HCT116 (cell line): ENCODE results near the gene AIFM1. TPM values are rescaled to one million over a fixed set of nuclear protein-coding genes. Genes with fewer than 3 reads are reported as not detected.

ENCODE experiments used
- ATAC-seq: fragments of 200-7000 bp; cut with Tn5 transposase; 2 replicates; pipeline ENCODE4 v1.9.1; 2020; ENCODE audit warnings: mild to moderate bottlenecking, moderate library complexity
- BruUV-seq: library from RNA; stranded (reverse); fragments of 400-500 nt; replicated peaks from 2 replicates; lab custom pipeline; 2021; lab: Mats Ljungman, UMichigan
- CTCF ChIA-PET: fragments of 300-600 bp; sonication (Branson Sonifier 250); formaldehyde crosslinking; loops from one replicate; lab custom pipeline; 2021; ENCODE audit warnings: antibody characterized with exemption; lab: Charles Lee
- POLR2A ChIA-PET: fragments of 300-600, 350-600 bp; sonication (Branson Sonifier 250); formaldehyde crosslinking; loops from one replicate; lab custom pipeline; 2021; ENCODE audit warnings: antibody characterized with exemption; lab: Charles Lee
- RAD21 ChIA-PET, 2 experiments: fragments of 300-600 bp; sonication (Branson Sonifier 250); formaldehyde crosslinking; loops; one replicate each; lab custom pipeline; 2023; ENCODE audit warnings: low total read pairs in 2 of 2; ENCODE audit not compliant: uncharacterized antibody in 2 of 2, unreplicated experiment in 2 of 2, low non-redundant PET in 1 of 2; lab: Charles Lee
- DNase-seq: peaks from one replicate; pipeline ENCODE4 v3.0.0-alpha.2; 2010; ENCODE audit warnings: low read depth, low spot score
- H2AFZ ChIP-seq: fragments of 200-600 bp; shearing (Covaris generic), sonication (generic); 2 replicates; pipeline ENCODE4 v1.6.1; 2017; ENCODE audit warnings: low read depth, mixed run types, mixed read lengths, antibody characterized with exemption, low read length; ENCODE audit not compliant: poor library complexity, severe bottlenecking
- H3K27ac ChIP-seq: 2 replicates; pipeline ENCODE4 v1.5.1; 2012; ENCODE audit warnings: low read depth, low read length
- H3K27me3 ChIP-seq: fragments of 200-600 bp; sonication (generic); 2 replicates; pipeline ENCODE4 v1.6.1; 2016; ENCODE audit warnings: mixed run types, low read length, mixed read lengths; ENCODE audit not compliant: insufficient read depth
- H3K36me3 ChIP-seq, 2 experiments: fragments of 200-500 bp in 1 of 2; fragments of 200-600 bp in 1 of 2; sonication (Bioruptor generic) in 1 of 2; sonication (generic) in 1 of 2; 2 replicates each; pipeline versions ENCODE4 v1.5.1 to v1.6.1; 2014 to 2016; ENCODE audit warnings: low read length in 2 of 2, inconsistent platforms in 1 of 2, mixed read lengths in 1 of 2, mixed run types in 1 of 2; ENCODE audit not compliant: insufficient read depth in 2 of 2, control insufficient read depth in 1 of 2
- H3K4me1 ChIP-seq, 2 experiments: fragments of 200-600 bp in 1 of 2; sonication (generic) in 1 of 2; 2 replicates each; pipeline versions ENCODE4 v1.5.1 to v1.6.1; 2012 to 2017; ENCODE audit warnings: low read length in 2 of 2, inconsistent platforms in 1 of 2, mild to moderate bottlenecking in 1 of 2, mixed read lengths in 1 of 2, mixed run types in 1 of 2, moderate library complexity in 1 of 2; ENCODE audit not compliant: insufficient read depth in 2 of 2, control insufficient read depth in 1 of 2
- H3K4me2 ChIP-seq: fragments of 200-600 bp; sonication (generic); 2 replicates; pipeline ENCODE4 v1.6.1; 2017; ENCODE audit warnings: mixed run types, low read length, mixed read lengths
- H3K4me3 ChIP-seq, 2 experiments: fragments of 200-600 bp in 1 of 2; sonication (generic) in 1 of 2; replicated peaks in 1 of 2; 2 replicates each; pipeline ENCODE4 v1.5.1; 2011 to 2016; ENCODE audit warnings: low read length in 2 of 2, control low read depth in 1 of 2, low read depth in 1 of 2, mild to moderate bottlenecking in 1 of 2, mixed read lengths in 1 of 2, mixed run types in 1 of 2
- H3K79me2 ChIP-seq: fragments of 200-600 bp; sonication (generic); 2 replicates; pipeline ENCODE4 v1.6.1; 2017; ENCODE audit warnings: mild to moderate bottlenecking, mixed run types, low read length, moderate library complexity, mixed read lengths; ENCODE audit not compliant: insufficient read depth
- H3K9ac ChIP-seq: fragments of 200-600 bp; sonication (generic); 2 replicates; pipeline ENCODE4 v1.6.1; 2016; ENCODE audit warnings: low read length, mixed read lengths
- H3K9me2 ChIP-seq: fragments of 200-600 bp; sonication (generic), shearing (Covaris generic); 2 replicates; pipeline ENCODE4 v1.6.1; 2017; ENCODE audit warnings: mixed run types, mild to moderate bottlenecking, moderate library complexity; ENCODE audit not compliant: insufficient read depth
- H3K9me3 ChIP-seq, 2 experiments: fragments of 200-500 bp in 1 of 2; fragments of 200-600 bp in 1 of 2; sonication (Bioruptor generic) in 1 of 2; sonication (generic) in 1 of 2; 2 replicates each; pipeline ENCODE4 v1.6.1; 2014 to 2017; ENCODE audit warnings: low read length in 2 of 2, mixed read lengths in 2 of 2, inconsistent platforms in 1 of 2, low read depth in 1 of 2, mild to moderate bottlenecking in 1 of 2, mixed run types in 1 of 2, moderate library complexity in 1 of 2; ENCODE audit not compliant: control insufficient read depth in 1 of 2, insufficient read depth in 1 of 2
- H4K20me1 ChIP-seq: fragments of 200-600 bp; sonication (generic), shearing (Covaris generic); 2 replicates; pipeline ENCODE4 v1.6.1; 2017; ENCODE audit warnings: mixed run types, mild to moderate bottlenecking, moderate library complexity; ENCODE audit not compliant: insufficient read depth
- CEBPB ChIP-seq: IDR thresholded peaks from 2 replicates; pipeline ENCODE4 v1.6.1; 2012; ENCODE audit warnings: low read depth
- ELF1 ChIP-seq: IDR thresholded peaks from 2 replicates; pipeline ENCODE4 v1.6.1; 2012; ENCODE audit warnings: low read depth, borderline replicate concordance
- EZH2phosphoT487 ChIP-seq: fragments of 200-600 bp; IDR thresholded peaks from 2 replicates; pipeline ENCODE4 v1.6.1; 2018; ENCODE audit warnings: antibody characterized with exemption, borderline replicate concordance
- JUND ChIP-seq: IDR thresholded peaks from 2 replicates; pipeline ENCODE4 v1.6.1; 2012
- POLR2A ChIP-seq: IDR thresholded peaks from 2 replicates; pipeline ENCODE4 v1.7.0; 2011; ENCODE audit warnings: borderline replicate concordance; ENCODE audit not compliant: insufficient read depth, insufficient read length; ENCODE audit errors: extremely low read depth
- POLR2AphosphoS5 ChIP-seq: IDR thresholded peaks from 2 replicates; pipeline ENCODE4 v1.6.1; 2011; ENCODE audit warnings: mild to moderate bottlenecking, low read depth, low read length, moderate library complexity
- RAD21 ChIP-seq: IDR thresholded peaks from 2 replicates; pipeline ENCODE4 v1.6.1; 2012; ENCODE audit warnings: low read depth, mild to moderate bottlenecking
- SIN3A ChIP-seq: IDR thresholded peaks from 2 replicates; pipeline ENCODE4 v1.6.1; 2012; ENCODE audit warnings: low read depth
- SP1 ChIP-seq: IDR thresholded peaks from 2 replicates; pipeline ENCODE4 v1.6.1; 2012; ENCODE audit warnings: low read depth
- SRF ChIP-seq: IDR thresholded peaks from 2 replicates; pipeline ENCODE4 v1.6.1; 2012; ENCODE audit warnings: low read depth
- TCF7L2 ChIP-seq: IDR thresholded peaks from 2 replicates; pipeline ENCODE4 v1.7.0; 2011; ENCODE audit warnings: borderline replicate concordance, inconsistent platforms; ENCODE audit not compliant: insufficient read depth, insufficient read length; ENCODE audit errors: extremely low read depth
- YY1 ChIP-seq: IDR thresholded peaks from 2 replicates; pipeline ENCODE4 v1.6.1; 2011; ENCODE audit warnings: low read length, low read depth, moderate library complexity, mild to moderate bottlenecking; ENCODE audit not compliant: insufficient replicate concordance; ENCODE audit errors: extremely low read depth
- intact Hi-C: fragments of 100-400 bp; cut with micrococcal nuclease; formaldehyde crosslinking; loops from 2 replicates; pipeline ENCODE4 v1.10.0; 2022
- total RNA-seq: library from RNA; stranded (reverse); gene quantifications from one replicate; pipeline ENCODE4 v1.2.1, GENCODE V29; 2021; ENCODE audit not compliant: unreplicated experiment
- TF ChIP-seq, protein P1 (sequence below): IDR thresholded peaks from 2 replicates; pipeline ENCODE4 v1.6.1; 2012
- TF ChIP-seq, protein P2 (sequence below), 3 experiments: fragments of 200-600 bp in 1 of 3; sonication (generic) in 1 of 3; IDR thresholded peaks in 2 of 3; conservative IDR thresholded peaks in 1 of 3; 2 replicates each; pipeline ENCODE4 v1.5.1; 2012 to 2017; ENCODE audit warnings: low read depth in 2 of 3, low read length in 2 of 3, antibody characterized with exemption in 1 of 3, borderline replicate concordance in 1 of 3, control low read depth in 1 of 3, mild to moderate bottlenecking in 1 of 3, mixed read lengths in 1 of 3, mixed run types in 1 of 3, moderate library complexity in 1 of 3; ENCODE audit not compliant: insufficient read depth in 1 of 3
- TF ChIP-seq, protein P3 (sequence below): IDR thresholded peaks from 2 replicates; pipeline ENCODE4 v1.6.1; 2012; ENCODE audit warnings: low read depth

AIFM1 gene
- total RNA-seq, 1 experiment from 2014 or later = 50.0 TPM

GRCh38 chrX:130204647-130205046 is 39.0 kb upstream of the AIFM1 start:
- DNase-seq (no peak), ATAC-seq (no peak)
- Histone ChIP-seq H3K27me3 (no peaks in the 10 kb centered on the region), H3K27ac (no peak overlapping the region), H4K20me1 (no peaks in the 10 kb centered on the region), H3K4me2 (no peak overlapping the region), H3K36me3 (no peaks in the 10 kb centered on the region; a peak in 1 of 4 replicates), H3K4me1 (peaks cover 3 to 12% of the 10 kb centered on the region in 2 experiments; a peak in 3 of 4 replicates), H3K79me2 (no peaks in the 10 kb centered on the region), H3K9ac (no peak overlapping the region), H3K4me3 (no peak overlapping the region), H3K9me2 (no peaks in the 10 kb centered on the region), H2AFZ (no peak overlapping the region), H3K9me3 (no peaks in the 10 kb centered on the region)
- CTCF ChIA-PET = no interaction called here
- TF ChIP-seq, protein P1, sequence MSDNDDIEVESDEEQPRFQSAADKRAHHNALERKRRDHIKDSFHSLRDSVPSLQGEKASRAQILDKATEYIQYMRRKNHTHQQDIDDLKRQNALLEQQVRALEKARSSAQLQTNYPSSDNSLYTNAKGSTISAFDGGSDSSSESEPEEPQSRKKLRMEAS = no peak
- TF ChIP-seq RAD21 = no peak
- no peak for TF ChIP-seq POLR2AphosphoS5
- TF ChIP-seq TCF7L2 = no peak
- no peak for TF ChIP-seq ELF1
- TF ChIP-seq, protein P2, sequence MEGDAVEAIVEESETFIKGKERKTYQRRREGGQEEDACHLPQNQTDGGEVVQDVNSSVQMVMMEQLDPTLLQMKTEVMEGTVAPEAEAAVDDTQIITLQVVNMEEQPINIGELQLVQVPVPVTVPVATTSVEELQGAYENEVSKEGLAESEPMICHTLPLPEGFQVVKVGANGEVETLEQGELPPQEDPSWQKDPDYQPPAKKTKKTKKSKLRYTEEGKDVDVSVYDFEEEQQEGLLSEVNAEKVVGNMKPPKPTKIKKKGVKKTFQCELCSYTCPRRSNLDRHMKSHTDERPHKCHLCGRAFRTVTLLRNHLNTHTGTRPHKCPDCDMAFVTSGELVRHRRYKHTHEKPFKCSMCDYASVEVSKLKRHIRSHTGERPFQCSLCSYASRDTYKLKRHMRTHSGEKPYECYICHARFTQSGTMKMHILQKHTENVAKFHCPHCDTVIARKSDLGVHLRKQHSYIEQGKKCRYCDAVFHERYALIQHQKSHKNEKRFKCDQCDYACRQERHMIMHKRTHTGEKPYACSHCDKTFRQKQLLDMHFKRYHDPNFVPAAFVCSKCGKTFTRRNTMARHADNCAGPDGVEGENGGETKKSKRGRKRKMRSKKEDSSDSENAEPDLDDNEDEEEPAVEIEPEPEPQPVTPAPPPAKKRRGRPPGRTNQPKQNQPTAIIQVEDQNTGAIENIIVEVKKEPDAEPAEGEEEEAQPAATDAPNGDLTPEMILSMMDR (IDR thresholded peaks at IDR 0.05 in 2 of 3, conservative IDR thresholded peaks at IDR 0.05 in 1 of 3; ENCODE audit: borderline replicate concordance in 1 of 3, insufficient read depth in 1 of 3, low read depth in 2 of 3, low read length in 2 of 3) = no peak
- no peak for TF ChIP-seq SIN3A
- TF ChIP-seq SP1 = no peak
- no peak for TF ChIP-seq YY1
- TF ChIP-seq POLR2A = no peak
- no peak for TF ChIP-seq JUND
- no peak for TF ChIP-seq SRF
- TF ChIP-seq, protein P3, sequence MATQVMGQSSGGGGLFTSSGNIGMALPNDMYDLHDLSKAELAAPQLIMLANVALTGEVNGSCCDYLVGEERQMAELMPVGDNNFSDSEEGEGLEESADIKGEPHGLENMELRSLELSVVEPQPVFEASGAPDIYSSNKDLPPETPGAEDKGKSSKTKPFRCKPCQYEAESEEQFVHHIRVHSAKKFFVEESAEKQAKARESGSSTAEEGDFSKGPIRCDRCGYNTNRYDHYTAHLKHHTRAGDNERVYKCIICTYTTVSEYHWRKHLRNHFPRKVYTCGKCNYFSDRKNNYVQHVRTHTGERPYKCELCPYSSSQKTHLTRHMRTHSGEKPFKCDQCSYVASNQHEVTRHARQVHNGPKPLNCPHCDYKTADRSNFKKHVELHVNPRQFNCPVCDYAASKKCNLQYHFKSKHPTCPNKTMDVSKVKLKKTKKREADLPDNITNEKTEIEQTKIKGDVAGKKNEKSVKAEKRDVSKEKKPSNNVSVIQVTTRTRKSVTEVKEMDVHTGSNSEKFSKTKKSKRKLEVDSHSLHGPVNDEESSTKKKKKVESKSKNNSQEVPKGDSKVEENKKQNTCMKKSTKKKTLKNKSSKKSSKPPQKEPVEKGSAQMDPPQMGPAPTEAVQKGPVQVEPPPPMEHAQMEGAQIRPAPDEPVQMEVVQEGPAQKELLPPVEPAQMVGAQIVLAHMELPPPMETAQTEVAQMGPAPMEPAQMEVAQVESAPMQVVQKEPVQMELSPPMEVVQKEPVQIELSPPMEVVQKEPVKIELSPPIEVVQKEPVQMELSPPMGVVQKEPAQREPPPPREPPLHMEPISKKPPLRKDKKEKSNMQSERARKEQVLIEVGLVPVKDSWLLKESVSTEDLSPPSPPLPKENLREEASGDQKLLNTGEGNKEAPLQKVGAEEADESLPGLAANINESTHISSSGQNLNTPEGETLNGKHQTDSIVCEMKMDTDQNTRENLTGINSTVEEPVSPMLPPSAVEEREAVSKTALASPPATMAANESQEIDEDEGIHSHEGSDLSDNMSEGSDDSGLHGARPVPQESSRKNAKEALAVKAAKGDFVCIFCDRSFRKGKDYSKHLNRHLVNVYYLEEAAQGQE = no peak
- TF ChIP-seq EZH2phosphoT487 = no peak
- TF ChIP-seq CEBPB = no peak
- intact Hi-C loops = loop anchor here (5.0 kb wide), 1 partner anchor 43 kb away; no protein-coding TSS in a partner anchor
- no TSS peak for BruUV-seq
- POLR2A ChIA-PET = no interaction called here
- RAD21 ChIA-PET = no interaction called here
